HG02970 (cell line): ENCODE measurements around the gene HES7.

ENCODE experiments used
- ATAC-seq: cut with Tn5 transposase; IDR thresholded peaks from one replicate; pipeline ENCODE4 v1.9.1; 2021; ENCODE audit warnings: mild to moderate bottlenecking, moderate library complexity, moderate number of reproducible peaks; ENCODE audit not compliant: unreplicated experiment, low FRiP score

Gene HES7

DNA sequence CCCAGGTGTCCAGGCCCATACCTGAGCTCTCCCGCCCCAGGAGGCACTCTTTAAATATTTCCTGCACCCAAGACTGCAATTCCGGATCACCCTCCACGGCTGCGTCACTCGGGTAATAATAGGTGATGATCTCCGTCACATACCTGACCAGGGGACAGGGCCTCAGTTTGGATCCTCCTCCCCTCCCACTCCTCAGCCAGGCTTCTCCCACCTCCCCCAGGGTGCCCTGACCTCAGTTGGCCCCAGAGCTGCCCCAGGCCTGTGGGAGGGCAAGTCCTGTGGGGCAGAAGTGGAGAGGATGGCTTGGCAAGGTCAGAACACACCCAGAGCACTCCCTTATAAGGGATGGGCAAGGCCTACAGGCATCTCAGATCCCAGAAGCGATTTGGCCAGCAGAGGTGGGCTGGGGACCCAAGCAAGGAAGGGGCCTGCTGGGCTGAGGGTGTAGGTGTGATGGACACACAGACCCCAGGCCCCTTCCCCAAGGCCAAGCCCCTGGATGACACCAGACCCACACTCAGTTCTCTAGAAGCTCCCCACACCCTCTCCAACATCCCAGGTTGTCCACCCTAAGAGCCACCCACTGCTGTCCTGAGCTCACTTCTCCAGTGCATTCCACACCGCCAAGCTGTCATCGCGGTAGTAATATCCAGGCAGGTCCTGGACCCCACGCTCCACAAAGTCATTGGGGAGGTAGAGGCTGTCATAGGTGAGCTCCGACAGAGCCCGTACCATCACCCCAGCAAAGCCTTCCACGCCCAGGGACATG is 48.1 kb downstream of the HES7 start:
- ATAC-seq: no peak

- no peak for ATAC-seq
Measured at GRCh38 chr17:8075081-8075480, 48.8 kb downstream of the HES7 start.

- no peak for ATAC-seq
Measured at GRCh38 chr17:8074554-8074953, 49.4 kb downstream of the HES7 start.

- ATAC-seq: no peak
Measured at GRCh38 chr17:8073627-8074484, 50.0 kb downstream of the HES7 start.

DNA sequence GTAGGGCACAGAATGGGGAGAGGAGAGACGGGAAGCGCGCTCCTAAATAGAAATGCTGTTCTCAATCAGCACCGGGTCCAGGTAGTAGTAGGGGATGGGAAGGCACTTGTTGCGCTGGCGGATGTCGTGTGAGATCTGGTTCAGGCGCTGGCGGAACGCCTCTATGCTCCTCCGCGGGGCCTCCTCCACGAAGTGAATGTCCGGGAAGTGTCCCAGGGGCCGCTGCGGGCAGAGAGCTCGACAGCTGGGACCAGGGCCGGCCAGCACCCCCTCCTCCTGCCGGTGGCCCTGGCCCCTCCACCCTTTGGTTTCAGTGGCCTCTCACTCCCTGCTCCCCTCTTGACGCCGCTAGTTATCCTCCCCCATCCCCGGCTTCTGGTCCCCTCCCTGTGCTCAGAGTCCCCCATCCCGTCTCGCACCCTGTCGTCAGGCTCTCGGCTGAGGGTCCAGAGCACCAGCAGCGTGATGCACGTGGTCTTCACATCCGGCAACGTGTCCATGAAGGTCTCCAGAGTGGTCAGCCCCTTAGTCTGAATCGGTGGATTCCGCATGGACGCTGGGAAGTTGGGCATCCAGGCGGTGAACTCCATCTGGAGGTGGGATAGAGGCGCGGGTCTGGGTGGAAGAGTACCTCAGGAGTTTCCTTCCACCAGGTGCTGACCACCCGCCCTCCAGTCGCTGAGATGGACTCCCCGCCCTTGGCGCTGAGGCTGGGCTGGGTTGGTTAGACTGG is 51.0 kb downstream of the HES7 start:
- no peak for ATAC-seq

GRCh38 chr17:8072341-8072728 is 51.6 kb downstream of the HES7 start:
- ATAC-seq: no peak

DNA sequence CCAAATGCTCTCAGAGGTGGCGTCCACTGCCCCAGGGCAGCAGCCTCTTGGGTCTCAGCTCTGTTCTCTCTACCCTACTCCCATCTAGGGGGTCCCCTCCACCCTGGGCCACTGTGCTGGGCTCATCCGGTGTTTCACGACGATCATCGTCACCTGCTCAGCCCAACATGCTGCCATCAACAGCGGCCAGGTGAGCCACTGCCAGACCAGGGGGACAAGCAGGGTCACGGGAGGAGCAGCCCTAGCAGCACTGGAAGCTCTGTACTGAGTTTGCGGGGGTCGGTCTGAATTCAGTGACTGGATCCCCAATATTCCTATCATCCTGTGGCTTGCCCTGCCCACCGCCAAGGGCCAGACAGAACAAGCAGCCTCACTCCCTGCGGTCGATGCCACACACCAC is 52.4 kb downstream of the HES7 start:
- no peak for ATAC-seq
